Liver (tissue), 3 donors: ENCODE data around the gene LDLRAD3.

Experiments
- ATF3 ChIP-seq: IDR thresholded peaks from 2 replicates; pipeline ENCODE4 v1.6.1; 2016; ENCODE audit warnings: antibody characterized with exemption
- CTCF ChIP-seq: fragments of 150-350 bp; IDR thresholded peaks from 2 replicates; pipeline ENCODE4 v1.5.1; 2017; ENCODE audit warnings: improper control_type of control experiment, low read depth, low read length; ENCODE audit not compliant: missing input control
- FOXA1 ChIP-seq: IDR thresholded peaks from 2 replicates; pipeline ENCODE4 v1.6.1; 2016; ENCODE audit warnings: antibody characterized with exemption
- FOXA2 ChIP-seq: IDR thresholded peaks from 2 replicates; pipeline ENCODE4 v1.6.1; 2016; ENCODE audit warnings: antibody characterized with exemption
- GABPA ChIP-seq, 2 donors: IDR thresholded peaks in 1 of 2; conservative IDR thresholded peaks in 1 of 2; 2 replicates each; pipeline ENCODE4 v1.6.1; 2016; ENCODE audit warnings: antibody characterized with exemption in 2 of 2, mild to moderate bottlenecking in 1 of 2, moderate library complexity in 1 of 2
- JUND ChIP-seq, 2 donors: IDR thresholded peaks; 2 replicates each; pipeline ENCODE4 v1.6.1; 2016; ENCODE audit warnings: antibody characterized with exemption in 2 of 2
- MAX ChIP-seq: IDR thresholded peaks from 2 replicates; pipeline ENCODE4 v1.6.1; 2016; ENCODE audit warnings: antibody characterized with exemption
- RAD21 ChIP-seq, 2 donors: IDR thresholded peaks; 2 replicates each; pipeline ENCODE4 v1.6.1; 2016; ENCODE audit warnings: antibody characterized with exemption in 2 of 2, mild to moderate bottlenecking in 2 of 2
- REST ChIP-seq: IDR thresholded peaks from 2 replicates; pipeline ENCODE4 v1.6.1; 2016; ENCODE audit warnings: antibody characterized with exemption, mild to moderate bottlenecking
- RXRA ChIP-seq, 2 donors: IDR thresholded peaks; 2 replicates each; pipeline ENCODE4 v1.6.1; 2017 to 2018; ENCODE audit warnings: antibody characterized with exemption in 2 of 2, mild to moderate bottlenecking in 1 of 2
- SP1 ChIP-seq: IDR thresholded peaks from 2 replicates; pipeline ENCODE4 v1.6.1; 2018; ENCODE audit warnings: antibody characterized with exemption, mild to moderate bottlenecking
- TAF1 ChIP-seq: conservative IDR thresholded peaks from 2 replicates; pipeline ENCODE4 v1.6.1; 2016; ENCODE audit warnings: antibody characterized with exemption, mild to moderate bottlenecking
- YY1 ChIP-seq: IDR thresholded peaks from 2 replicates; pipeline ENCODE4 v1.6.1; 2016; ENCODE audit warnings: antibody characterized with exemption, mild to moderate bottlenecking
- ZBTB33 ChIP-seq: IDR thresholded peaks from 2 replicates; pipeline ENCODE4 v1.6.1; 2016; ENCODE audit warnings: antibody characterized with exemption
- donor health status: healthy.
- donor health status: healthy.

GRCh38 chr11:36156161-36156816 lies 212.4 kb downstream of the LDLRAD3 start:
- no peak for TF ChIP-seq CTCF
- TF ChIP-seq GABPA (IDR thresholded peaks at IDR 0.05 in 1 of 2, conservative IDR thresholded peaks at IDR 0.05 in 1 of 2): no peak
- TF ChIP-seq ZBTB33: no peak
- TF ChIP-seq MAX: no peak
- TF ChIP-seq REST: no peak
- TF ChIP-seq FOXA2: no peak
- no peak for TF ChIP-seq RXRA (IDR thresholded peaks at IDR 0.05)
- TF ChIP-seq RAD21 (IDR thresholded peaks at IDR 0.05): no peak
- TF ChIP-seq JUND (IDR thresholded peaks at IDR 0.05): no peak
- no peak for TF ChIP-seq YY1
- no peak for TF ChIP-seq ATF3
- TF ChIP-seq SP1: no peak
- TF ChIP-seq FOXA1: no peak
- TF ChIP-seq TAF1: no peak
